GM18870 (cell line): ENCODE measurements around the gene PTPA.

Experiments
- ATAC-seq: cut with Tn5 transposase; IDR thresholded peaks from one replicate; pipeline ENCODE4 v1.9.1; 2021; ENCODE audit warnings: moderate library complexity; ENCODE audit not compliant: unreplicated experiment

PTPA gene

GRCh38 chr9:129110740-129111527, at the start of gene PTPA, which contains the start of gene CRAT:
Gene PTPA (plus strand): TSS chr9:129111415. CDS start chr9:129111601, 186 bp downstream.
Gene CRAT (minus strand): TSS chr9:129110793. CDS start chr9:129110509, 284 bp downstream.
- no peak for ATAC-seq

DNA sequence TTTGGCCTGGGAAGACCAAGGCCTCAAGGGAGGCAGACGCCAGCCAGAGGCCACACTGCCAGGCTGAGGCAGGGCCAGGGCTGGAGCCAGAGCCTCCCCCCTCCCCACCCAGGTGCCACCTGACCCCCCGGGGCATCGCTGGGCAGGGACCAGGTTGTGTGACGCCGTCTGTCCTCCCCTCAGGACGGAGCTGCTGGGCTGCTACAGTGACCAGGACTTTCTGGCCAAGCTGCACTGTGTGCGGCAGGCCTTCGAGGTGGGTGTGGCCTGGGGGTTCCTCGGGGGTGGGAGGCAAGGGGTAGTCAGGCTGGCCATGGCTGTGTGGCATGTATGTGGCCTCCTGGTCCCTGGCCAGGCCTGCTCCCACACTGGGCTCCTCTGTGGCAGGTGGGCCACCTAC, 48.2 kb upstream of the PTPA start:
- ATAC-seq = no peak

- no peak for ATAC-seq
Observed at GRCh38 chr9:129064499-129064908, 46.7 kb upstream of the PTPA start.

- ATAC-seq = no peak
Observed at GRCh38 chr9:129068110-129068509, 43.1 kb upstream of the PTPA start.

GRCh38 chr9:129068990-129069861, 42.0 kb upstream of the PTPA start:
- no peak for ATAC-seq

DNA sequence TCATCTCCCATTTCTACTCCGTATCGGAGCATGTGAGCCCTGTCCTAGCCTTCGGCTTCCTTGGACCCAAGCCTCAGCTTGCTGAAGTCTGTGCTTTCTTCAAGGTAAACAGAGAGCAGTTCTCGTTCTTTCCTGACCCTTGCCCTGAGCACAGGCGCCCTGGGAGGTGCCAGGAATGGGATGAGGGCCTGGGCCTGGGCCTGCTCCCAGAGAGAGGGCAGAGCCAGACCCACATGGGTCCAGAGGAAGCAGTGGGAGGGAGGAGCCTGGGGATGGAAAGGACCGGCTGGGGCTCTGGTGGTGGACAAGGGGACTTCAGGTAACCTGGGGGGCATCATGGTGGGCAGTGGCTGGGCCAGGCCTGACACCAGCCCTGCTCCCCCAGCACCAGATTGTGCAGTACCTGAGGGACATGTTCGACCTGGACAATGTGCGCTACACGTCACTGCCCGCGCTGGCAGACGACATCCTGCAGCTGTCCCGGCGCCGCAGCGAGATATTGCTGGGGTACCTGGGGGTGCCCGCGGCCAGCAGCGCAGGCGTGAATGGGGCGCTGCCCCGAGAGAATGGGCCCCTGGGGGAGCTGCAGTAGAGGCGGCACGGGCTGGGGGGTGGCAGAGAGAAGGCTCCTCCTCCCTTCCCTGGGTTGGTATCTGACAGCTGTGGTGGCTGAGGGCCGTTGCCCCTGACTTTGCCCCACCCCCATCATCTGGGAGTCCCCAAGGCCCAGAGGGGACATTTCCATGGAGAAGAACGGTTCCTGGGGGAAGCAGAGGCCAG, 41.2 kb upstream of the PTPA start:
- ATAC-seq = no peak

- no peak for ATAC-seq
Observed at GRCh38 chr9:129070696-129071525, 40.3 kb upstream of the PTPA start.

- ATAC-seq = no peak
Observed at GRCh38 chr9:129071526-129072126, 39.6 kb upstream of the PTPA start.

DNA sequence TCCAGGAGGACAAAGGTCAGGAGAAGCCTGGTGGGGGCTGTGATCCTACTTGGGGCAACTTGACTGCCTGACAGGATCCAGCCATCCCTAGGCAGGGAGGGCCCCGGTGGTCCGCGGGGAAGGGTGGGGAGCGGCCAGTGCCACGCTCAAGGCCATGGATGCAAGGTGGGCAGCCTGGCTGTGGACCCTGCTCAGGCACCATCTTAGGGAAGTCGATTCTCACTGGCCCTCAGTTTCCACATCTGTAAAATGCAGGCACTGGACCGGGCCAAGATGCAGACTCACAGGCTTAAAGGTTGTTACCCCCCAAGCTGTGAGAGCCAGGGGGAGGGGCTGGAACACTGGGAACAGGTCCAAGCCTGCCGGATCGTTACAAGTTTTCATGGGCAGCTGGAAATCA, 39.0 kb upstream of the PTPA start:
- ATAC-seq = no peak

GRCh38 chr9:129073404-129073803, 37.8 kb upstream of the PTPA start:
- no peak for ATAC-seq

- ATAC-seq = no peak
Observed at GRCh38 chr9:129074106-129074505, 37.1 kb upstream of the PTPA start.

DNA sequence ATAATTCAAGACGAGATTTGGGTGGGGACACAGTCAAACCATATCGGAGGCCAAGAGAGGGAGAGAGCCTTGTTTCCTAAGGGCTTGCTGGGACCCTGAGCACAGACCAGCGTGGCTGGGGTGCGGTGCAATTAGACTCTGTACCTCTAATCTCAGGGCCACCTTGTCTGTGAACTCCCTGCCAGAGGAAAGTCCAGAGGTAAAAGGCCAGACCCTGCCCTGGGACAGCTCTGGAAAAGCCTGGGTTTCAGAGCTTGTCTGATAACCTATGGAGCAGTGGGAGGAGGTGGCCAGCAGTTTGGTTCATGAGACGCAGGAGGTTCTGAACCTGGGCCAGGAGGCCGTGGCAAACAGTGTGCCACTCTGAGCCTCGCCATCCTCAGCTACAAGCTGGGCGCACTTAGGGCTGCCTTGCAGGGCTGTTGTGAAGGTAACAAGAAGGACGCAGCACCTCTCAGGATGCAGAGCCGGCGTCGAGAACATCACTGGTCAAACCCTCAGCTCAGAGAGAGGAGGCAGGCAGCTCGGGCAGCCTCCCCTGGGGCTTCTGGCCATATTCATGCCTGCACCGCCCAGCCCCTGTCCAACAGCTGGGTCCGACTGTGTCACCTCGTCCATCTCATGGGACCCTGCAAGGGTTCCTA, 35.1 kb upstream of the PTPA start:
- no peak for ATAC-seq

DNA sequence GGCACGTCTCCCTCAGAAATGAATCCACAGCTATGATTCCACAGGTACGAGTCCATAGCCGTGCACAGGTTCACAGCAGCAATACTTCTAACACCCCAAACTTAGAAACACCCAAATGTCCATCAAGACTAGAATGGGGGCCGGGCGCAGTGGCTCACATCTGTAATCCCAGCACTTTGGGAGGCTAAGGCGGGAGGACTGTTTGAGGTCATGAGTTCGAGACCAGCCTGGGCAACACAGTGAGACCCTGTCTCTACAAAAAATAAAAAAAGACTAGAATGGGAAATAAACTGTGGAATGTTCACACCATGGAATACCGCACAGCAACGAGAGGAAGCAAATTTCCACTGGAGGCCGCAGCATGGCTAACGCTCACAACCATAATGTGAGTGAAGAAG, 34.6 kb upstream of the PTPA start:
- no peak for ATAC-seq

DNA sequence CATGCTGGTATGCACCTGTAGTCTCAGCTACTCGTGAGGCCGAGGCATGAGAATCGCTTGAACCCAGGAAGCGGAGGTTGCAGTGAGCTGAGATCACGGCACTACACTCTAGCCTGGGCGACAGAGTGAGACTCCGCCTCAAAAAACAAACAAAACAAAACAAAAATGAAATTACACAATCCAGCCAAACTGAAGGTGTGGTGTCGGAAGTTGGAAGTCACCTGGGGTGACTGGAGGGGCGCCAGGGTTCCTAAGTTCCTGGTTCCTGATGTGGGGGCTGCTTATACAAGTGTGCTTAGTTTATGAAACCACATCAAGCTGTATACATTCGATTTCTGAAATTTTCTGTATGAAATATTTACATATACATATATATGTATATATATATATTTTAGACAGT, 34.0 kb upstream of the PTPA start:
- no peak for ATAC-seq

DNA sequence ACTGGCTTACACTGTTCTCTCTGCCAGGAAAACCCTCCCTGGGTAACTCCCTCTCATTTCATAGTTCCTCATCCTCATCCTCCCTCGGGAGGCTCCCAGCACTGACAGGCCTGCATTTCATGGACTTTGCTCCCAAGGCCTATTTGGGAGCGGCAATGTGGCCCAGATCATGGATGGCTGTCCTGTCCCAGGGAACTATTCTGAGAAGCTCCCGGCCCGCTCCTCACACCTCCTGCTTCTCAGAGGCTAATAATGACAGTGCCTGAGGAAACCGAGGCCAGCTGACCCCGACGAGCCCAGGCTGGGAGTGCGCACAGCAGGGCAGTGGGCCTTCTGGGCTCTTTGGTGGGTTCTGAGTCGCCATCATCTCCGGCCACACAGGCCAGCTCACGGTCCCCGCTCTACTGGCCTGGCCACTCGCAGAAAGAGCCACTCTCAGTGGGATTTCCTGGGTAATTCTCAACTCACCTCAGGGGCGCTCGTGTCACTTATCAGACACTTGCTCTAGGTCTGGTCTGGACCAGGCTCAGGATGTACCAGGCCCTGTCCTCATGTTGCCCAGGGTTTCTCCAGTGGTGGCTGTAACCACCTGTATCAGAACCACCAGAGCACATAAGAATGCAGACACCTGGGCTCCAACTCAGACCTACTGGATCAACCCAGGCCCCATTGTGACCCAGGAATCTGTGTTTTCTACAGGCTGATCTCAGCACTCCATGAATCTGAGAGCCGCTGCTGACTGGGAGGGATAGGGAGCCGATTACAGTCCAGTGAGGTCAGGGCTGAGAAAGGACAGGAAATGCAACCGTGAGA, 32.3 kb upstream of the PTPA start:
- no peak for ATAC-seq

- ATAC-seq = no peak
Observed at GRCh38 chr9:129079829-129080228, 31.4 kb upstream of the PTPA start.

DNA sequence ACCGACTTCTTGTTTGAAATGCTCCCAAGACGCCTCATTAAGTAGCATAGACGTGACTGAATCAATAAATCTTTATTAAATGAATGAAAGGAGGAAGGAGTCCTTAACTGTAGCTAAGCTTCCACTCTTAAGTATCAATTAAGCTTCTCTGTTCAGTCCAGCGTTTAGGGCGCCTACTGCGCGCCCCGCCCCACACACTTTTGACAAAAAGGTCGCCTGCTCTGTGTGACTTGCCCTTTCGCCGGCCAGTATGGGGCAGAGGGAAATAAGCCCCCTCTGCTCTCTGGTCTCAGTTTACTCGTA, 31.0 kb upstream of the PTPA start:
- ATAC-seq = no peak

GRCh38 chr9:129080601-129081387, 30.4 kb upstream of the PTPA start, which contains the start of gene DOLPP1:
Gene DOLPP1 (plus strand): TSS chr9:129081111. CDS start chr9:129081132, 21 bp downstream.
- ATAC-seq = peak; percentile 90
